ENCODE data around the gene SEC22C.

- no peak for TF ChIP-seq PBX2 (CRISPR knock-in tag; IDR thresholded peaks at IDR 0.05)
- TF ChIP-seq IRF2 (CRISPR knock-in tag; IDR thresholded peaks at IDR 0.05), result no peak
- TF ChIP-seq ZFP62 (CRISPR knock-in tag; IDR thresholded peaks at IDR 0.05), result no peak
- no peak for TF ChIP-seq POLR2A (IDR thresholded peaks at IDR 0.05; ENCODE audit: insufficient read depth in 1 of 2, low read depth in 2 of 2, low read length in 2 of 2)
- TF ChIP-seq MAFF (IDR thresholded peaks at IDR 0.05; ENCODE audit: low read depth, low read length), result no peak
Measured at GRCh38 chr3:42503957-42504333, 77.8 kb downstream of the SEC22C start.

Data from HepG2 (cell line).